GM10248 (cell line): Measurements from ENCODE around the gene SMIM30.

Experiments used
- CTCF ChIA-PET: fragments of 300-600 bp; sonication (Branson Sonifier 250); formaldehyde crosslinking; extraction: SDS; loops from one replicate; lab custom pipeline; 2021; ENCODE audit warnings: antibody characterized with exemption; lab: Yijun Ruan, JAX
- POLR2A ChIA-PET: fragments of 350-650 bp; sonication (Branson Sonifier 250); formaldehyde crosslinking; extraction: SDS; loops from one replicate; lab custom pipeline; 2020; ENCODE audit warnings: antibody characterized with exemption; lab: Yijun Ruan, JAX
- DNase-seq: peaks from one replicate; pipeline ENCODE4 v3.0.0; 2012; ENCODE audit errors: extremely low spot score
- TF ChIP-seq, protein P1 (sequence below): IDR thresholded peaks from 2 replicates; pipeline ENCODE4 v1.5.1; 2012; ENCODE audit warnings: mild to moderate bottlenecking, low read depth; ENCODE audit errors: extremely low read depth, missing control alignments, control extremely low read depth

The SMIM30 gene

DNA sequence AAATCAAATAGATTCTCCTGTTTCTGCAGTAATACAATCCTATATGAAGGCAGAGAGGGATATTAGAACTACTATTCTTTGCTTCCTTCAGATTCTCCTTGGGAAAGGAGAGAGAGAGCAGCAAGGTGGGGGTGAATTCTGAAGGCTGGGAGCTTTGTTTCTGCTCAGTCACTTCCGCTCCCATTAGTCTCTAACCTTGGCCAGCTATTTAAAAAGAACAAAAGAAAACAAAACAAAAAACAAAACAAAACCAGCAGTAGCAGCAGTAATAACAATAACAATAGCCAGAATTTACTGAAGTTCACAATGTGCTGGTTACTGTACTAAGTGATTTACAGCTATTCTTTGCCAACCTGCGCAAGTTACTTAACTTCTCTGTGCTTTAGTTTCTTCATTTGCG is 41.7 kb downstream of the SMIM30 start:
- ChIA-PET POLR2A (no interaction called here), CTCF (interaction anchor here (0.7 to 1.2 kb wide), 3 partner anchors 10 to 16 kb away, joined by 3 to 4 read pairs (median 3); no protein-coding TSS in a partner anchor)
- DNase-seq, result no peak
- TF ChIP-seq, protein P1, sequence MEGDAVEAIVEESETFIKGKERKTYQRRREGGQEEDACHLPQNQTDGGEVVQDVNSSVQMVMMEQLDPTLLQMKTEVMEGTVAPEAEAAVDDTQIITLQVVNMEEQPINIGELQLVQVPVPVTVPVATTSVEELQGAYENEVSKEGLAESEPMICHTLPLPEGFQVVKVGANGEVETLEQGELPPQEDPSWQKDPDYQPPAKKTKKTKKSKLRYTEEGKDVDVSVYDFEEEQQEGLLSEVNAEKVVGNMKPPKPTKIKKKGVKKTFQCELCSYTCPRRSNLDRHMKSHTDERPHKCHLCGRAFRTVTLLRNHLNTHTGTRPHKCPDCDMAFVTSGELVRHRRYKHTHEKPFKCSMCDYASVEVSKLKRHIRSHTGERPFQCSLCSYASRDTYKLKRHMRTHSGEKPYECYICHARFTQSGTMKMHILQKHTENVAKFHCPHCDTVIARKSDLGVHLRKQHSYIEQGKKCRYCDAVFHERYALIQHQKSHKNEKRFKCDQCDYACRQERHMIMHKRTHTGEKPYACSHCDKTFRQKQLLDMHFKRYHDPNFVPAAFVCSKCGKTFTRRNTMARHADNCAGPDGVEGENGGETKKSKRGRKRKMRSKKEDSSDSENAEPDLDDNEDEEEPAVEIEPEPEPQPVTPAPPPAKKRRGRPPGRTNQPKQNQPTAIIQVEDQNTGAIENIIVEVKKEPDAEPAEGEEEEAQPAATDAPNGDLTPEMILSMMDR, result no peak

DNA sequence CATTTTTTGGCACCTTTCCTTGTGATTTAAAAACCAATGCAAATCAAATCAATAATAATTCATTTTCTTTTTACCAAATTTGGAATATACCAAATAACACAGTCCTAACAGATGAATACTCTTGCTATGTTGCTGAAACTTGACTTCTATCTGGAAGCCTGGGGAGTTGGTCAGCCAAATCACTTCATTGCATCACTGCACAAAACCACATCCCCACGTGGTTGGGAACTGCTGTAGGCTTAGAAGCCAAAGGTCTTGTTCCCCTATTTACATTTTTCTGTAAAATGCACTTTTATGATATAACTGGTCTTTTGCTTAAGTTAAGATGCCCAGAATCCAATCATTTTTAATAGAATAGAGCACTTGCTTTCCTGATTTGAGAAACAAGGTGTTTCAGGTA is 46.9 kb downstream of the SMIM30 start:
- POLR2A ChIA-PET, result no interaction called here
- TF ChIP-seq, protein P1, result no peak
- CTCF ChIA-PET, result no interaction called here
- no peak for DNase-seq
